ENCODE measurements around the gene FOSL2. TPM values are rescaled to one million over a fixed set of nuclear protein-coding genes. Genes with fewer than 3 reads are reported as not detected.

Gene FOSL2
- total and polyA plus RNA-seq, 5 donors = 38.9 to 128 (median 47.0) TPM

GRCh38 chr2:28427741-28428415, 35.2 kb downstream of the FOSL2 start:
- 92% methylated on average over 10 of the region's 10 CpGs for WGBS
- no peak overlapping the region for H3K4me3 ChIP-seq (ENCODE audit: low read length)
- H3K27me3 ChIP-seq (ENCODE audit: control insufficient read depth, insufficient read depth) = no peaks in the 10 kb centered on the region
- no peak overlapping the region for H3K27ac ChIP-seq (ENCODE audit: low read length)
- ATAC-seq (no peak), DNase-seq (peak in 1 of 3 donors; percentile 5)
- no peaks in the 10 kb centered on the region for H3K4me1 ChIP-seq (ENCODE audit: control insufficient read depth, insufficient read depth, low read length)
- H3K9me3 ChIP-seq (ENCODE audit: control insufficient read depth, low read length) = no peaks in the 10 kb centered on the region
- intact Hi-C loops (cut with DNase I) = no loop called here

- no peaks in the 10 kb centered on the region for H3K9me3 ChIP-seq (ENCODE audit: control insufficient read depth, low read length)
- H3K4me1 ChIP-seq (ENCODE audit: control insufficient read depth, insufficient read depth, low read length) = no peaks in the 10 kb centered on the region
- DNase-seq (no peak), ATAC-seq (no peak)
- WGBS = 93% methylated on average over 3 of the region's 3 CpGs
- intact Hi-C loops (cut with DNase I) = no loop called here
- no peaks in the 10 kb centered on the region for H3K27me3 ChIP-seq (ENCODE audit: control insufficient read depth, insufficient read depth)
- no peak overlapping the region for H3K27ac ChIP-seq (ENCODE audit: low read length)
- H3K4me3 ChIP-seq (ENCODE audit: low read length) = no peak overlapping the region
These were observed 35.8 kb downstream of the FOSL2 start for GRCh38 chr2:28428486-28428885.

- ATAC-seq (no peak), DNase-seq (no peak)
- 90% methylated on average over 3 of the region's 3 CpGs for WGBS
- Histone ChIP-seq H3K9me3 (ENCODE audit: control insufficient read depth, low read length) (no peaks in the 10 kb centered on the region), H3K4me1 (ENCODE audit: control insufficient read depth, insufficient read depth, low read length) (no peaks in the 10 kb centered on the region), H3K27ac (ENCODE audit: low read length) (no peak overlapping the region), H3K27me3 (ENCODE audit: control insufficient read depth, insufficient read depth) (no peaks in the 10 kb centered on the region), H3K4me3 (ENCODE audit: low read length) (no peak overlapping the region)
- intact Hi-C loops (cut with DNase I) = no loop called here
These were observed 37.1 kb downstream of the FOSL2 start for GRCh38 chr2:28429636-28430376.

- intact Hi-C loops (cut with DNase I) = no loop called here
- no peaks in the 10 kb centered on the region for H3K27me3 ChIP-seq (ENCODE audit: control insufficient read depth, insufficient read depth)
- no peaks in the 10 kb centered on the region for H3K9me3 ChIP-seq (ENCODE audit: control insufficient read depth, low read length)
- WGBS = 85% methylated on average over 5 of the region's 5 CpGs
- no peak for DNase-seq
- H3K4me1 ChIP-seq (ENCODE audit: control insufficient read depth, insufficient read depth, low read length) = no peaks in the 10 kb centered on the region
- no peak overlapping the region for H3K4me3 ChIP-seq (ENCODE audit: low read length)
- H3K27ac ChIP-seq (ENCODE audit: low read length) = no peak overlapping the region
- no peak for ATAC-seq
These were observed 37.7 kb downstream of the FOSL2 start for GRCh38 chr2:28430377-28430765.

GRCh38 chr2:28430788-28431418, 38.2 kb downstream of the FOSL2 start:
- Histone ChIP-seq H3K27me3 (ENCODE audit: control insufficient read depth, insufficient read depth) (no peaks in the 10 kb centered on the region), H3K4me3 (ENCODE audit: low read length) (no peak overlapping the region), H3K4me1 (ENCODE audit: control insufficient read depth, insufficient read depth, low read length) (no peaks in the 10 kb centered on the region), H3K27ac (ENCODE audit: low read length) (no peak overlapping the region), H3K9me3 (ENCODE audit: control insufficient read depth, low read length) (no peaks in the 10 kb centered on the region)
- ATAC-seq (no peak), DNase-seq (no peak)
- intact Hi-C loops (cut with DNase I) = no loop called here
- WGBS = 71% methylated on average over 6 of the region's 6 CpGs

- WGBS = 91% methylated on average over 4 of the region's 4 CpGs
- intact Hi-C loops (cut with DNase I) = no loop called here
- peak in 1 of 3 donors; percentile 33 for DNase-seq
- H3K4me3 ChIP-seq (ENCODE audit: low read length) = no peak overlapping the region
- ATAC-seq = no peak
- no peaks in the 10 kb centered on the region for H3K27me3 ChIP-seq (ENCODE audit: control insufficient read depth, insufficient read depth)
- H3K27ac ChIP-seq (ENCODE audit: low read length) = no peak overlapping the region
- no peaks in the 10 kb centered on the region for H3K4me1 ChIP-seq (ENCODE audit: control insufficient read depth, insufficient read depth, low read length)
- H3K9me3 ChIP-seq (ENCODE audit: control insufficient read depth, low read length) = no peaks in the 10 kb centered on the region
These were observed 39.1 kb downstream of the FOSL2 start for GRCh38 chr2:28431741-28432140.

DNA sequence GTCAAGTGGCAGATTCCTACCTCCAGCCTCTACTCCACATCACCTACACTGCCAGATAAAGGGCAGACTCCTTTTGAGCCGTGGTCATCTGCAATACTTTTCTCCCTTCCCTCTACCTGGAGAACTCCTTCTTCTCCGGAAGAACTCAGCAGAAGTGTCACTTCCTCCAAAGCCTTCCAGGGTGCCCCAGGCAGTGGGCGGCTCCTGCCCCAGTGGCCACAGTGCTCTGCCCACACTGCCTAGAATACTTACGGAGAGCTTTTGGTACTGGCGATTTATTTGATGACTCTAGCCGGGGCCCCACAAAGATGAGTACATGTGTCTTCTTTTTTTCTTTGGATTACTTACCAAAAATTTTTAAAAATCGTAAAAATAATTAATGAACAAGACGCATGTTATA, 39.7 kb downstream of the FOSL2 start:
- ATAC-seq = no peak
- no peak overlapping the region for H3K27ac ChIP-seq (ENCODE audit: low read length)
- 88% methylated on average over 8 of the region's 8 CpGs for WGBS
- H3K4me1 ChIP-seq (ENCODE audit: control insufficient read depth, insufficient read depth, low read length) = no peaks in the 10 kb centered on the region
- no peak overlapping the region for H3K4me3 ChIP-seq (ENCODE audit: low read length)
- DNase-seq = no peak
- intact Hi-C loops (cut with DNase I) = no loop called here
- no peaks in the 10 kb centered on the region for H3K27me3 ChIP-seq (ENCODE audit: control insufficient read depth, insufficient read depth)
- H3K9me3 ChIP-seq (ENCODE audit: control insufficient read depth, low read length) = no peaks in the 10 kb centered on the region

- WGBS = 96% methylated on average over 2 of the region's 2 CpGs
- Histone ChIP-seq H3K27ac (ENCODE audit: low read length) (no peak overlapping the region), H3K9me3 (ENCODE audit: control insufficient read depth, low read length) (no peaks in the 10 kb centered on the region), H3K4me3 (ENCODE audit: low read length) (no peak overlapping the region), H3K27me3 (ENCODE audit: control insufficient read depth, insufficient read depth) (no peaks in the 10 kb centered on the region), H3K4me1 (ENCODE audit: control insufficient read depth, insufficient read depth, low read length) (no peaks in the 10 kb centered on the region)
- ATAC-seq (no peak), DNase-seq (no peak)
- intact Hi-C loops (cut with DNase I) = no loop called here
These were observed 40.6 kb downstream of the FOSL2 start for GRCh38 chr2:28433215-28433614.

DNA sequence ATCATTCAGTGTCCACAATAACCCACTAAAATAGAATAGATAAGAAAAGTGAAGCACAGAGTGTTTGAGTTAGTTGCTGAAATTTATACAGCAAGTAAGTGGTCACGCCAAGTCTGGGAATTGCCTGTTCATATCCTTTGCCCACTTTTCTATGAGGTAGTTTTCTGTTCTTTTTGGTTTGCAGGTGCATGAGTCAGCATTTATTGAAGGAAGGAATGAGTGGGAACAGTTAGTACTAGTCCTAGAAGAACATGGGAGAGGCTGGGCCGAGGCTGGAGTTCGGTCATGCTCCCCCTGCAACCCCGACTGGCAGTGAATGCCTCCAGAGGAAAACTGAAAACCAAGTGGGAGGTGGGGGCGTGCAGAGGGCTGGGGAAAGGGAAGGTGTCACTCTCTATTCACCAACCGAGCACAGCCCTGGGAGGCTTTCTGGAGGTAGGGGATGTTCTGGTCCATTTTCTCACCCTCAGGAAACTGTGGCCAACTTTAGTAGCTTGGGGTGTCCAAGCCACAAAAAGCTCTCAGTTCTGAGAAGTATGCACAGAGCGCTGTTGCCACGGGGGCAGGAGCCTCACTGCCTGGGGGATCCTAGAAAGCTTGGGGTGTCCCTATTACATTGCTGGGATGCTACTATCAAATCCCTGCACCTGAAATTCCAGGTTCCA, 41.4 kb downstream of the FOSL2 start:
- no peaks in the 10 kb centered on the region for H3K4me1 ChIP-seq (ENCODE audit: control insufficient read depth, insufficient read depth, low read length)
- DNase-seq = no peak
- no peaks in the 10 kb centered on the region for H3K9me3 ChIP-seq (ENCODE audit: control insufficient read depth, low read length)
- no peak for ATAC-seq
- intact Hi-C loops (cut with DNase I) = no loop called here
- H3K4me3 ChIP-seq (ENCODE audit: low read length) = no peak overlapping the region
- H3K27ac ChIP-seq (ENCODE audit: low read length) = no peak overlapping the region
- 88% methylated on average over 8 of the region's 8 CpGs for WGBS
- no peaks in the 10 kb centered on the region for H3K27me3 ChIP-seq (ENCODE audit: control insufficient read depth, insufficient read depth)

GRCh38 chr2:28434600-28434989, 41.9 kb downstream of the FOSL2 start:
- ATAC-seq = no peak
- no peaks in the 10 kb centered on the region for H3K27me3 ChIP-seq (ENCODE audit: control insufficient read depth, insufficient read depth)
- 74% methylated on average over 5 of the region's 5 CpGs for WGBS

DNA sequence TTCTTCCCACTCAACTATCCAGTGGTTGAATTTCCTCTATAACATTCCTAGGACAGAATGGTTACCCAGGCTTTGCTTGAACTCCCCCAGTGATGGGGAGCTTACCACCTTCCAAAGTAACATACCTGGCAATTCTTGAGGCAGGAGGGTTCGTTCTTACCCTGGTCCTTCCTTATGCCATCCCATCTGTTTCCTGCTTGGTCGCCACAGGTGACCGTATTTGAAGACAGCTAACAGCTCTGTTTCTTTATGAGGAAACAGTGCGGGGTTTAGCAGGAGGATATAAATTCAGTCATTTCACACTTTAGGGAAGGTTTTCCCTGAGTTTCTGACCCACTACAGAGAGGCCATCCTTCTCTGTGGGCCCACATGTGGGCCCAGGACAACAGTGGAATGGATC, 42.6 kb downstream of the FOSL2 start:
- WGBS = 89% methylated on average over 4 of the region's 4 CpGs
- ATAC-seq = no peak
- H3K27me3 ChIP-seq (ENCODE audit: control insufficient read depth, insufficient read depth) = no peaks in the 10 kb centered on the region
- no peak overlapping the region for H3K4me3 ChIP-seq (ENCODE audit: low read length)
- intact Hi-C loops (cut with DNase I) = no loop called here
- DNase-seq = no peak
- H3K4me1 ChIP-seq (ENCODE audit: control insufficient read depth, insufficient read depth, low read length) = no peaks in the 10 kb centered on the region
- no peaks in the 10 kb centered on the region for H3K9me3 ChIP-seq (ENCODE audit: control insufficient read depth, low read length)
- no peak overlapping the region for H3K27ac ChIP-seq (ENCODE audit: low read length)

More at GRCh38 chr2:28434600-28434989, 41.9 kb downstream of the FOSL2 start:
- DNase-seq = no peak
- Histone ChIP-seq H3K4me1 (ENCODE audit: control insufficient read depth, insufficient read depth, low read length) (no peaks in the 10 kb centered on the region), H3K4me3 (ENCODE audit: low read length) (no peak overlapping the region), H3K27ac (ENCODE audit: low read length) (no peak overlapping the region), H3K9me3 (ENCODE audit: control insufficient read depth, low read length) (no peaks in the 10 kb centered on the region)
- intact Hi-C loops (cut with DNase I) = no loop called here

All from right cardiac atrium (tissue), 5 donors.